HK-2 (cell line): Measurements from ENCODE around the gene WDFY3.
A peak's percentile ranks its signal among the peaks of the same experiment; 100 is the strongest.
"Not testable (repeated sequence)": the region's sequence is repeated elsewhere in the genome, so short reads cannot be mapped to it uniquely, and the experiment has no call there.

Experiments used
- DNase-seq: peaks from one replicate; pipeline ENCODE4 v3.0.0-alpha.2; 2018; ENCODE audit not compliant: unreplicated experiment

Gene WDFY3

GRCh38 chr4:84722720-84723119 lies 243.8 kb downstream of the WDFY3 start:
- DNase-seq = no peak

DNA sequence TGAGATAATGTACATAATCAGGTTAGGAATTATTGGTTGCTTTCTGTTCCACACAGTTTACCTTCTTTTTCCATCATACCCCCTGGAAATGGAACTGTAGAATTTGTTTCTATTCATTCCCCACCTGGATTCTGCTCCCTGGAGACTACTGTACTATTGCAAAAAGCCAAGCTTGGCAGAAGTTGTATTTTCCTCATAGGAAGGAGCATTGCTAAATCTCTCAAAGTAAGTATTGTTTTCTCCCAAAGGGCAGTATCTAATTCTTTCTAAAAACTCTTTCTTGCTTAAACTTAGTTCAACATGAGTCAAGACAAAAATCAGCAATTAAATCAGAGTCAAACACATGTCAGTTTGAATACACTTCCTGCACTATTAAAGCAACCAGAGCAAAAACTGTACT lies 247.4 kb downstream of the WDFY3 start:
- DNase-seq = no peak

DNA sequence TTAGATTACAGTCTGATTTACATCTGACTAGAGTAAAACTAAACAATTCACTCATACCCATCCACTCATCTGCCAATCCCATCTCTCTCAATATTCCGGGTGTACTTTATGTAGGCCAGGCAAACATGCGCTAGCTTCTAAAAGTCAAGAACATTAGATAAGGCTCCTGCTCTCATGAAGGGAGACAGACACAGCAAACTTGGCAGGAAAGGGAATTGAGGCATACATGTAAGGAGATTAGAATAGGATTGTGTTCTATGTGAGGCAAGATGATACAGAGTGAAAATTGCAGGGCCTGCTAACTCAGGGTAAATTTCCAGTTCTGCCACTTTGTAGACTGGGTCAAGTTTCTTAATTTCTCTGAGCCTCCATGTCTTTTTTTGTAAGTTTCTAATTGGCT lies 247.8 kb downstream of the WDFY3 start:
- no peak for DNase-seq

DNA sequence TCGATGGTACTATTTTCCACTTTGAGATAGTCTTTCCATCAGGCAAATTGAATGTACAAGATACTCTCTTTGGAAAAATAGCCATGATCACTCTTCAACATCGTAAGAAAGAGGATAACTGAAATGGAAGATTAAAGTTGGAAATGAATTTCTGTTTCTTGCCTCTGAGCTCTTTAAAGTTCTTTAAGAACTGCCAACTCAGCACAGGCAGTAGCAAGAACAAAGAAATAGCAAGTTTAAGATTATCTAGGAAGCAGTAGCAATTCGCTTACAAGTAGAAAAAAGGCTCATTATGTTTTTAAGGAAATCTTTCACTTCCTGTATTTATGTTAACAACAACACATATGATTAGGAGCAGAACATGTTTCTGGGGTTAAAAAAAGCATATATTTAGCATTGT lies 255.9 kb downstream of the WDFY3 start:
- DNase-seq = no peak

DNA sequence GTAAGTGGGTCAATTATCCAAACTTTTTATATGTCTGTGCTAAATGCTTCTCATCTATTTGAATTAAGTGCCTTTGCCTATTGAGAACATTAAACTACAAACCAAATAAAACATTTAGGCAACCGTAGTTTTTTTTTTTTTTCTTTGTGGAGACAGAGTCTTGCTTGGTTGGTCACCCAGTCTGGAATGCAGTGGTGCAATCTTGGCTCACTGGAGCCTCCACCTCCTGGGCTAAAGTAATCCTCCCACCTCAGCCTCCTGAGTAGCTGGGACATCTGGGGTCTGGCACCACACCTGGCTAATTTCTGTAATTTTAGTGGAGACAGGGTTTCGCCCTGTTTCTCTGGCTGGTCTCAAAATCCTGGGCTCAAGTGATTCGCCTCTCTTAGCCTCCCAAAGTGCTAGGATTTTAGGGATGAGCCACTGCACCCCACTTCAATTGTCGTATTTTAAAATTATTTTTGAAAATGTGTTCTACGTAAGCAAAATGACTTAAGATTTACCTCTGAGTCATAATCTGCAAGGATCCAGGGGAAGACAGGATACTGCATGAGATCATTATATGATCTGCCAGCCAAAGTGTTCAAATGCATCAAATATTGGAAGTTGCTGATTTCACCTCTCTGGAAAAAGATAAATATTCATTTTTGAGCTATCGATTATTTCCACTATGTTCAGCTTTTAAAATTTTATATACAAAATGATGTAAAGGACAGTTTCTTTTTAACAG lies 257.9 kb downstream of the WDFY3 start:
- DNase-seq = no peak

DNA sequence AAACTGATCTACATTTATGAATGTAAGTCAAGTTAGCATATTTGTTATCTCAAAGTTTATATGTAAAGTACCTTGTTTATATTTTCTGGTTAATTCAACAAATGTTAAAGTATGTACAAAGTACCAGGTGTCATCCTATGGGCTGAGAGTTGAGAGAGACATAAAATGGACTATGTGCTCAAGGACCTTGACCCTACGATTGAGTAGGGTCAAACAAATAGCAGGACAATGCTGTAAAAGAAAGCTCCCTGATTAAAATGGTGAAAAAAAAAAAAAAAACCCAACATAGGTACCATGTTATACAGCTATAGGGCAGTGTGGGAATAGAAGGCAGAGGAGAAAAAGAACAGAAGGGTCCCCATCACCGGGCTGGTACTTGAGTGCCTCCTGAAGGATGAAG lies 260.2 kb downstream of the WDFY3 start:
- DNase-seq = no peak

DNA sequence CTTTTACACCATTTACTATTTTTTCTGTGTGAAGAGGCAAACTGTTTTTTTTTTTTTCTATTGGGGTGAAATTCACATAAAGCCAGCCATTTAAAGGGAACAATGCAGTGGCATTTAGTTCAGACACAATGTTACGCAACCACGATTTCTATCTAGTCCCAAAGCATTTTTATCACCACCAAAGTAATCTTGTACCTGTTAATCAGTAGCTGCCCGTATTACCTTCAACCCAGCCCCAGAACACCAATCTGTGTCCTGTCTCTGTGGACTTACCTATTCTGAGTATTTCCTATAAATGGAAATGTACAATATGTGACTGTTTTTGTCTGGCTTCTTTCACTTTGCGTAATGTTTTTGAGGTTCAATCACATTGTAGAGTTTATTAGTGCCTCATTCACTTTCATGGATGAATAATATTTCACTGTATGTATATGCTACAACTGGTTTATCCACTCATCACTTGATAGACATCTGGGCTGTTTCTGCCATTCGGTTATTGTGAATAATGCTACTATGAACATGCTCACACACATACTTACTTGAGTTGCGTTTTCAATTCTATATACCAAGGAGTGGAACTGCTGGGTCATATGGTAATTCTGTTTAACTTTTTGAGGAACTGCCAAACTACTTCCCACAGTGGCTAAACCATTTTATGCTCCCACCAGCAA lies 267.4 kb downstream of the WDFY3 start:
- no peak for DNase-seq

GRCh38 chr4:84697615-84698201 lies 268.8 kb downstream of the WDFY3 start:
- DNase-seq = no peak

DNA sequence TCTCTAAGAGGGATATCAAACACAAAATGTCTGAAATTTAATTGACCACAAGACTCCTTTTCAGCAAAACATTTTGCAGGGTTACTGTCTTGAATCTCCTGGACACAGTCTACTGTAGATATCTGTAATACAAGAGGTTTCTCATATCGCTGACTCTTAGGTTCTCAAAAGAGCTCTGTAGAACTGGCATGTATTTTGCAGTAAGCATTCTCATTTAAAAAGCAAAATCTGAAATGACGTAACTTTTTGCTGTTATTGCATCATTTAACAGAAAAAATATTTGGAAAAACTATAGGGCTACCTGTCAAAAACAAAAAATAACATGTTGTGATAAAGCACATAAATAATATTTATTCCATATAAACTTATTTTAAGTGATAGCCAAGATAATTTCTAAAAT lies 269.3 kb downstream of the WDFY3 start:
- no peak for DNase-seq

GRCh38 chr4:84691800-84692199 lies 274.7 kb downstream of the WDFY3 start:
- no peak for DNase-seq

DNA sequence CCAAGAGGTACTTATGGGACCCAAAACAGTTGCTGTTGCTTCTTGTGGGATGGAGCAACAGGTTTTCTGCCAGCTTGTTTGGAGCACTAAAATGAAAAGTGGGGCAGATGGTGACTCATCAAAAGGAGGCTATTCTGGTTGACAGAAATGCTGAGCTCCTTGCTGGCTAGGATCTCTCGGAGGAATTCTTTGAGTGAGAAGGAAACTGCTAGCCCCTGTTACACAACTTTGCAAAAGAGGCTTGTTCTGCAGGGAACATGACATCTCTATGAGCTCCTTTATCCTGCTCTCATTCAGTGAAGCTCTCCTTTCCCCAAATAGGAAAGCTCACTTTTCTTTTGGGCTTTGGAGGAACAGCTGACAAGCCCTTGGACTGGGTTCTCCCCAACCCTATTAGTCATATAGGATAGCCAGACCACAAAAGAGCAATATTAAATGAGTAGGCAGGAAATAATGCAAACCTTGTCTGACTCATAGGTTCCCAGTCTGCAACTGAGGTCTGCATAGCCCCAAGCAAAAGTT lies 275.3 kb downstream of the WDFY3 start:
- DNase-seq = peak; percentile 28

GRCh38 chr4:84690481-84690880 lies 276.0 kb downstream of the WDFY3 start:
- DNase-seq = no peak

DNA sequence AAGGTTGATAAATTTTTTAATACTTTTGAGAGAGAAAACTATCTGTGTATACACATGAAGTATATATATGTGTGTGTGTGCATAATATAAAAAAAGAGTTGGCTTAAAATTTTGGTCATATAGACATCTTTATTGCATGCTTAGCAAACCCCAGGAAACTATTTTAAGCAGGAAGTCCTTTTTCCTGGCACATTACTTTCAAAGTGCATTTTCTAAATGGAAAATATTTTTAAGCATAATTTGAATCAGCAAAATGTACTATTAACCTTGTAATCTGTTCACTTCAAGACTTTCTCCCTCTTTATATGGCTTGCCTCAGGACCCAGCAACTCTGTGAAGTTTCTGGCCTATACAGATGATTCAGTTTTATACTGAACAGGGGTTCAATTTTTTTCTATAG lies 277.3 kb downstream of the WDFY3 start:
- no peak for DNase-seq

GRCh38 chr4:84688605-84689004 lies 277.9 kb downstream of the WDFY3 start:
- no peak for DNase-seq

DNA sequence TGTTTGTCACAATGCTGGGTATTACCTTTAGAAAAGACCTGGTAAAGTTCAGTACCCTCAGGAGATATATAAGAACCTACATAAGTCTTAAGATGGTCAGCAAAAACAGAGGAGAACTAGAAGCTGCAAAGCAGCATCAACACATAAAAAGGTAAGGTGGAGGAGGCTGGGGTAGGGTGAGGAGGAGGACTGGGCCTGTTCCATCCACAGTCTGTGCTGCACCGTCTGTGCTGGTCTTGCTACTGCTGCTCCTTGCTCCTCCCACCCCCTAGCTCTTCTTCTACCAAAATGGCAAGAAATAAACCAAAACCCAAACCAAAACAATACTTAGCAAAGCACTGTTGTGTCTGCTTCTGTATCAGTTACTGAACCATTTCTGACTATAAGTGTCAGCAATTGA lies 281.4 kb downstream of the WDFY3 start:
- no peak for DNase-seq

DNA sequence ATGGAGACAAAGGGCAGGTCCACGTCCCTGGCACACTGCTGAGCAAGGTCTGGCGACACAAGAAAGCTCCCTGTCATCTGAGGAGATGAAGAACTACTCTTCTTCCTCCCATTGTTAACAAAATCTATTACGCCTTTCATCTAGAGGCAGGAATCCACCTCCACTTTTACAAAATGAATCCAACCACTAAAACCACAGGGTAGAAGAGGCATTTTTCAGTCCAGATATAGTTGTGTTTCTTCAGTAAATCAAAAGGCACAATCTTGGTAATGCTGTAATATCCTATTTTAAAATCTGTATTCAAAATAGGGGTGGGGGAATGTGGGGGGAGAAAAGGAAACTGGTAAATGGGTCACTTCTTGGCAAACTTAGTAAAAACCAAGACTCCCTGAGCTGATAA lies 282.1 kb downstream of the WDFY3 start:
- no peak for DNase-seq

- no peak for DNase-seq
Measured at GRCh38 chr4:84683064-84683850, 283.2 kb downstream of the WDFY3 start.

GRCh38 chr4:84682661-84683060 lies 283.8 kb downstream of the WDFY3 start:
- not testable (repeated sequence) for DNase-seq

GRCh38 chr4:84681486-84682274 lies 284.8 kb downstream of the WDFY3 start:
- peak; percentile 19 for DNase-seq

- no peak for DNase-seq
Measured at GRCh38 chr4:84680956-84681355, 285.5 kb downstream of the WDFY3 start.

GRCh38 chr4:84678976-84679744 lies 287.3 kb downstream of the WDFY3 start:
- no peak for DNase-seq
